Activated naive CD8-positive, alpha-beta T cell treated with anti-CD3 and anti-CD28 coated beads, Interleukin-2, amount 50 U/mL, for 16 hours (primary cell): Measurements from ENCODE around the gene PI4KA.

Source experiments
- DNase-seq: peaks from one replicate; pipeline ENCODE4 v3.0.0-alpha.2; 2020; ENCODE audit warnings: low read depth, low spot score

The PI4KA gene

DNA sequence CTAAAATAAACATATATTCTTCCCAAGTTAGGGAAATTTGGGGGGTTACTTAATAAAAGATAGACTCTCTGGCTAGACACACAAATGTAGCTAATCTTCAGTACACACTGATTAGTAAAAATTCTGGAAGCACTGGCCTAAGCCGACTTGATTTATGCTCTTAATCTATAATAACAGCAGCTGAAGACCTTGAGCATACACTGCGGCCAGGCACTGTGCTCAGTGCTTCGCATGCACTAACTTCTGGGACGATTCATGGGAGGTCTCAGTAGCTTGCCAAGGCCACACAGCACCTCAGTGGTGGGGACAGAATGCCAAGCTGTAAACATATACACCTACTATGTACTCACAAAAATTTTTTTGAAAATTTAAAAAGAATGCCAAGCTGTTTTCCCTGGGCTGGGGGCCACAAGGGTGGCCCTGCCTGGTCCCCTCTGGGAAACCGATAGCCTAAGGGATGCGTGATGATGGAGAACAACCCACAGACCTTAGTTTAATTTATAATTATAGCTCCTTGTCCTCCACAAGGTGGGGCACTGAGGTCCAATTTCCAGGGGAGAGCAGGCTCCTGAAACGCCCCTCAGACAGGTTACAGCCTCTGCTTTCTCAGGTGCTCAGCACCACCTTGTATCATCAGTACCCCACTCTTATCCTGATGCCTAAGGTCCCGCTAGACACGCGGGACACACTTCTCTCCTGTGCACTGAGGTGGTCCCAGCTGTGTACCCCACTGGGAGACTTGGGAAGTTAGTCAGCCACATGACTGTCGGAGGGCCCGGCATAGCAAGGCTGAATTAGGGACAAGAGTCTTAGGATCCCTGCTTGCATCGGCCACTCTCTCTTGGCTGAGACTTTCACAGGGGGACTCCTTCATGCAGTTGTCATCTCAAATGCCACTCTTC lies 64.6 kb downstream of the PI4KA start:
- DNase-seq: no peak

- DNase-seq: no peak
Observed at GRCh38 chr22:20792966-20793728, 65.5 kb downstream of the PI4KA start.

GRCh38 chr22:20792221-20792965 lies 66.2 kb downstream of the PI4KA start:
- DNase-seq: no peak

DNA sequence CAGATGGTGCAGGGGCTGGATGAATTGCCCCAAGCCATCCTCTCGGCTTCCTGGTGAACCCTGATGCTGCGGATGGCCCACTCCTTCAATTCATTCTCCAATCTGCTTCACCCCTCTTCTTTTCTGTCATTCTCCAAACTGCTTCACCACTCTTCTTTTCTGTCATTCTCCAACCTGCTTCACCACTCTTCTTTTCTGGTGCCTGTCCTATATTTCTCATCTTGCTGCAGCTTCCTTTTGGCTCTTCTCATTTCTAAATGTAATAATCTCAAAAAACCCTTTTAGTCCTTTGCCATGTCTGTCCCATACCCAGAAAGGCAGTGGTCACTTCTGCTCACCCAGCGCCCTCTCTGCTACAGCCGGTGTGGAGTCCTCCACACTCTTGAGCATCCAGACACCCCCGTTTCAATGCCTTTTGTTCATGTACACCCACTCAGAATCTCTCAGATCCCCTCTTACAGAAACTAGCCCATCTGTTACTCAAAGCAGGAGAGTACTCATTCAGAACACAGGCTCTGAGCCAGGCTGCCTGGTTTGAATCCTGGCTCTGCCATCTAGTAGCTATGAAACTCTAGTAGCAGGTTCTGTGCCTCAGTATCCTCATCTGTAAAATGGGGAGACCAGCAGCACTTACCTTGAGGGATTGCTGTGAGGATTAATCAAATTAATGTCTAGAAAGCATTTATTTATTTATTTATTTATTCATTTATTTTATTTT lies 69.8 kb downstream of the PI4KA start:
- DNase-seq: no peak

DNA sequence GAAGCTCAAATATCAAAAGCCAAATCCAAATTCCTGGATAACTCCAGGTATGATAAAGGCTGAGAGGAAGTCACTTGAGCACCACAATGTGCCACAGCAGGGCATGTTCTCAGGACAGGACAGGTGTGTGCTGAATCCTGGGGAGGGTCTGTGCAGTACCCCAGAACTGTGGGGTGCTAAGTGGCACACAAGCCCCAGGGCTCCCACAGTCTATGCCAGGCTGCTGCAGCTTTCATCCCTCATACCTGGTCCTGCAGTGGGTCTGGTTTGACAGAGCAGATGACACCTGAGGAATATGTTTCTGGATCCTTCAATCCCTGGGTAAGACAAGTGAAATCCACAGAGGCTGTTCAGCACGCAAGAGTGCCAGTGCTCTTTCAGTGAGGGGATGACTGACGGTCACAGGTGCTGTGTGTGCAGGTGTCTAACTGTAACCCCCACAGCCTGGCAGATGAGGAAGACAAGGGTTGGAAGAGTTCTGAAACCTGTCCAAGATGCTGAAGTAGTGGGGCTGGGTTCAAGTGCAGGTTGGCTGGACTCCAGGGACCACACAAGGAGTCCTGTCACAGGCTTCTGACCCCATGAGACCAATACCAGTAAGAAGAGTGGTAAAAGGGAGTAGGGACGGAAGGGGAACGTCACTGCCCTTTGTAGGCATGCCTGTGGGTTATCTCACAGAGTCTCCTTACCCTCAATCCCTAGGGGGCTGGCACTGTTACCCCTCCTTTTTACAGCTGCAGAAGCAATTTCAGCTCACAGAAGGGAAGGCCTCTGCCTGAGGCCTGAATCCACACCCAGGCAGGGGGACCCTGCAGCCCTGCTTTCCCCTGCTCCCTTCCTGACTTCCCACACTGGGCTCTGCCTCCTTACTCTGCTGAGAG lies 70.6 kb downstream of the PI4KA start:
- DNase-seq: no peak

DNA sequence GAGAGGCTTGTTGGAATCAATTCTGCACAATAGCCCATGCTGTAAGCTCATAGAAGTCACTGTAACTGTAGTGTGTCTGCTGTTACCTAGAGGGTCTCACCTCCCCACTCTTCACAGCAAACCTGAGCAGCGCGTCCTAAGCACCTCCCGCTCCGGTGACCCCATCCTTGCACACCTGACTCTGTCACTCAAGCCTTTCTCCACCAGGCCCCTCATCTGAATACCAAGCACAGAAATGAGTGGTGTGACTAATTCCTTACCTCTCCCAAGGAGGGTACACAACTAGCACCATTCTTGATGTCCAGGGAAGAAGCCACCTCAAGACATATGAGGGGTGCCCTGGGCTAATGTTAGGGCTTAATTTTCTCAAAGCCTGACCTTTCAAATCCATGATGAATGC lies 71.4 kb downstream of the PI4KA start:
- DNase-seq: no peak

- DNase-seq: no peak
Observed at GRCh38 chr22:20786536-20786979, 72.1 kb downstream of the PI4KA start.

DNA sequence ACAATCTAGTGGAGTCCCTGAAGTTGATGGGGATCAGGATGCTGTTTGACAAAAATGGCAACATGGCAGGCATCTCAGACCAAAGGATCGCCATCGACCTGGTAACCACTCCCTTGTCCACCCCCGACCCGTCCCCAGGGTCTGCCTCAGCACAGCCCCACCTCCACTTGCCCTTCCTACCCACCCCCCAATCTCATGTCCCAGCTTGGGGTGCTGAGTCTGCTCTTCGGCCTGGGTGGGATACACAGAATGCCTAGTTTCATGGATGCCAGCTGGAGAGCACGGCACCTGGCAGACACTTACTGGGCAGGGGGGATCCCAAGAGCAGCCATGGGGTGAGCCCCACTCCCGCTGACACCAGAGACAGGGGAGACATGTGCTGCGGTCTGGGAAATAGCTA lies 72.6 kb downstream of the PI4KA start:
- DNase-seq: no peak

DNA sequence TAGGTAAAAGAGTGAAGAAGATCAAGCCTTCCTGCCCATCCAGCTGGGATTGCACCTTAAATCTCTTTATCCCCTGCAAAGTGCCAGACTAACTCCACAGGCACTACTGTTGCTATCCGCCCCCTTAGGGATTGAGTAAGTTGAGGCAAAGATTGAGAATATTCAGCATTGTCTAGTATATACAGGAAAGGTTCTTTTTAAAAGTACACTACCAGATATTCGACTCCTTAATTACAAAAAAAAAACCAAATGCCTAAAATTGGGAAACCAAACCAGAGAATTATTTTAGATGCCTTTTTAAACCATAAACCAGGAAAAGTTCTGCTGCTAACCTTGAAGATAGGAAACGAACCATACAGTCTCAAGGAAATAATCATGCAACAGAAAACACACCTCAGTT lies 73.2 kb downstream of the PI4KA start:
- DNase-seq: no peak

DNA sequence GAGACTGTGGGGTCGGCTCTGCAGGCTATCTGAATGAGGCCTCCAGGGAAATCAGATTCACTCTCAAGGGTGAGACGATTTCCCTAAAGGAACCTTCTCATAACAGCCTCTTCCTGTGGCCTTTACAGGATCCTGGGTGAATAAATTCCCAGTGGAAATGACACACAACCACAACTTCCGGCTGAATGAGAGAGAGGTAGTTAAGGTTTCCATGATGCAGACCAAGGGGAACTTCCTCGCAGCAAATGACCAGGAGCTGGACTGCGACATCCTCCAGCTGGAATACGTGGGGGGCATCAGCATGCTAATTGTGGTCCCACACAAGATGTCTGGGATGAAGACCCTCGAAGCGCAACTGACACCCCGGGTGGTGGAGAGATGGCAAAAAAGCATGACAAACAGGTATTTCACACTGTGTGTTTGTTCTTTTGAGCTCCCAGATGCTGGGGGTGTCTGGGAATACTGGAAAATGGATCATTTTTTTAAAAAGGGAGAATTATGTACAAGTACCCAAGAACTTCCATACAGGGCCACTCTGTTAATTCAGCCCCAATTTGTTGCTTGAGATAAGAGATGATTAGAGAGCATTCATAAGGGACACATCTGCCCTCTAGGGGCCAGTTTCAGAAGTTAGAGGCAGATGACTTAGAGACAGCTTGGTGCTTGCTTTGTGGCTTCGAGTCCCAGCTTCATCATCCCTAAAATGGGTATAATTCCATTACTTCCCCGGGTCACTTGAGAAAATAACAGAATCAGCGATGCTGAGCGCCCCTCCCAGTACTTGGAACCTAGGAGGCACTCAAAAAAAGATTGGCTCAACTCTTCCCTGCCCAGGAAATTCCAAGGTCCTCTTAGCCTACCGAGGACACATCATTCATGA lies 74.5 kb downstream of the PI4KA start:
- DNase-seq: no peak

GRCh38 chr22:20783300-20783673 lies 75.3 kb downstream of the PI4KA start:
- DNase-seq: no peak

- no peak for DNase-seq
Observed at GRCh38 chr22:20782596-20783299, 75.9 kb downstream of the PI4KA start.

DNA sequence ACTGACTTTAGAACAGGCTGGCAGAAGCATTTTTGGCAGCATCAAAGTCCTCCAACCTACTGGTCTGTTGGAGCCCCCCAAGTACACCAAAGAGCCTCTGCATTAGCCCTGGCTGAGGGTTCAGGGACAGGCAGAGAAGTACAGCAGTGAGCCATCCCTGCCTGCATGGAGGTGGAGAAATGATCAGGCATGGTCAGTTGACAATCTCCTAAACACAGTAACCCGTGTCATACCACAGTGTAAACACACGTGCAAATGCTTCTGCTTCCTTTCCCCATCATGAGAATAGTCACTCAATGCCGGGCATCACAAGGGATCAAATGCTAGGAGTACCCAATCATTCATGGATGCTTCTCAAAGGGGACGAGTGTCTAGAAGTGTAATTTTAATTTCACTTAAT lies 76.5 kb downstream of the PI4KA start:
- no peak for DNase-seq

DNA sequence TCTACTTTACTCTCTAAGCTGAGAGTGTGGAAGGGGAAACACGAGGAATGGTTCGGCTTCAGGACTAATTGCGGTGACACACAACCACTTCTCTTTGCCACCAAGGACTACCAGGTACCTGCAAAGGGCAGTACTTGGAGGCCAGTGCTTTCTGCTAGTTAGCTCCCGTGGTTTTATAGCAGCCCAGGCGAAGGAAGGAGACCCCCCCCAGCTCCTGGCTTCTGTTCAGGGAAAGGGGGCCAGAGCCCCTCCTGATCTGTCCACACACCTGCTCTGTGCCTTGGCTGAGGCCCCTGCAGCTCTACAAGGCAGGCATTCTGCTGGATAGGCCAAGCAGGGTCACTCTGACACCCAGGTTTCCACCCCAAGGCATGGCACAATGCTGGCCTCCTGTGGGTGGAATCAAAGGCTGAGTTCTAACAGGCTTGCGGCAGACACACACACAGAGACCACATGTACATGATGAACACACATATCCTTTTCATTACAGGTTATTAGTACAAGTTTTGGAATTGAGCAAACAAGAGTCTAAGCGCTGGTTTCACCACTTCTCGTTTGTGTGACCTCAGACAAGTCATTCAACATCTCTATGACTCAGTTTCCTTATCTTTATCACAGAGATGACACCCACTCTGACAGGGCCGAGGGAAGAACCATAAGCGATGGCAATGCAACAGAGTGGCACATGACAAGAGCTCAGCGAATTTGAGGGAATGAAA lies 77.2 kb downstream of the PI4KA start:
- no peak for DNase-seq

DNA sequence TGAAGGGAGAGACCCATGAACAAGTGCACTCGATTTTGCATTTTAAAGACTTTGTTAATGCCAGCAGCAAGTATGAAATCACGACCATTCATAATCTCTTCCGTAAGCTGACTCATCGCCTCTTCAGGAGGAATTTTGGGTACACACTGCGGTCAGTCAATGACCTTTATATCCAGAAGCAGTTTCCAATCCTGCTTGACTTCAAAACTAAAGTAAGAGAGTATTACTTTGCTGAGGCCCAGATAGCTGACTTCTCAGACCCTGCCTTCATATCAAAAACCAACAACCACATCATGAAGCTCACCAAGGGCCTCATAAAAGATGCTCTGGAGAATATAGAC lies 78.8 kb downstream of the PI4KA start:
- DNase-seq: no peak

- no peak for DNase-seq
Observed at GRCh38 chr22:20779014-20779817, 79.4 kb downstream of the PI4KA start.

DNA sequence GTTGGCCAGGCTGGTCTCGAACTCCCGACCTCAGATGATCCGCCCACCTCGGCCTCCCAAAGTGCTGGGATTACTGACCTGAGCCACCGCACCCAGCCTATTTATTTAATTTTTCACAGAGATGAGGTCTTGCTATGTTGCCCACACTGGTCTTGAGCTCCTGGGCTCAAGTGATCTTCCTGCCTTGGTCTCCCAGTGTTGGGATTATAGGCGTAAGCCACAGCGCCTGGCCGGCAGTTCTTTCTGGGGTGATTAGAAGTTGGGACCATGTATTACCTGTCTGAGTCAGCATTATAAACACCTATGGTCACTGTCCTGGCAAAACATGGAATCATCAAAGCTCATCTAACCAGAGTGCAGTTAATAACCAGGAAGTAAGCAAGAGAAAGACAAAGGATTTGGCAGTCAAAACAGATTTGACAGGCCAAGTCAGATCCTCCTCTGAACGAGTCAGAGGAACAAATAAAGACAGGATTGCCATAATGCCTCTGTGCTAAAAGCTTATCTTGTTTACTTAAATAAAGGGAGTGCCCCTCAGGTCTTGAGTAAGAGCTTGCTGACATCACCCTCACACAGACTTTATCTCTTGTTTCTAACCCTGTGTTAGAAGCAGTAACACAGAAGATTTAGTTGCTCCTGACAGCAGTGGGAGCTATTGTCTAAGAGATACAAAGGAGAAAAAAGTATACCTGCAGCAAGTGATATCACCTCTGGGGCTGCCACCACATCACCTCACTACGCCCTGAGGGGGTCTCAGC lies 81.0 kb downstream of the PI4KA start:
- no peak for DNase-seq
